Hepatocyte (in vitro differentiated cells): Measurements from ENCODE around the gene TOP1. TPM values are rescaled to one million over a fixed set of nuclear protein-coding genes. Genes with fewer than 3 reads are reported as not detected.
A peak's percentile ranks its signal among the peaks of the same experiment; 100 is the strongest.

ENCODE experiments used
- DNase-seq: peaks from one replicate; pipeline ENCODE4 v3.0.0-alpha.2; 2016; ENCODE audit warnings: low spot score
- H2AFZ ChIP-seq: fragments of 200-600 bp; sonication (generic); 2 replicates; pipeline ENCODE4 v1.6.0; 2016; ENCODE audit warnings: antibody characterized with exemption, mild to moderate bottlenecking
- H3K27ac ChIP-seq: fragments of 200-600 bp; sonication (generic); 2 replicates; pipeline ENCODE4 v1.5.1; 2016; ENCODE audit warnings: mild to moderate bottlenecking
- H3K27me3 ChIP-seq: fragments of 200-600 bp; sonication (generic); 2 replicates; pipeline ENCODE4 v1.6.1; 2016
- H3K36me3 ChIP-seq: fragments of 200-600 bp; sonication (generic); replicated peaks from 2 replicates; pipeline ENCODE4 v1.5.1; 2016; ENCODE audit warnings: low read depth; ENCODE audit not compliant: insufficient read depth
- H3K4me1 ChIP-seq: fragments of 200-600 bp; sonication (generic); 2 replicates; pipeline ENCODE4 v1.5.1; 2016; ENCODE audit warnings: mild to moderate bottlenecking, moderate library complexity; ENCODE audit not compliant: insufficient read depth
- H3K4me2 ChIP-seq: fragments of 200-600 bp; sonication (generic); 2 replicates; pipeline ENCODE4 v1.6.0; 2016
- H3K4me3 ChIP-seq: fragments of 200-600 bp; sonication (generic); 2 replicates; pipeline ENCODE4 v1.5.1; 2016; ENCODE audit warnings: mild to moderate bottlenecking
- H3K79me2 ChIP-seq: fragments of 200-600 bp; sonication (generic); 2 replicates; pipeline ENCODE4 v1.6.0; 2017; ENCODE audit warnings: mild to moderate bottlenecking
- H3K9me2 ChIP-seq: fragments of 200-600 bp; sonication (generic); replicated peaks from 2 replicates; pipeline ENCODE4 v1.6.0; 2017; ENCODE audit warnings: mild to moderate bottlenecking; ENCODE audit not compliant: insufficient read depth
- H3K9me3 ChIP-seq: fragments of 200-600 bp; sonication (generic); 2 replicates; pipeline ENCODE4 v1.5.1; 2016; ENCODE audit warnings: low read depth, mild to moderate bottlenecking
- H4K20me1 ChIP-seq: fragments of 200-600 bp; sonication (generic); 2 replicates; pipeline ENCODE4 v1.6.0; 2016; ENCODE audit warnings: mild to moderate bottlenecking; ENCODE audit not compliant: insufficient read depth, poor library complexity, severe bottlenecking
- CTCF ChIP-seq: fragments of 200-600 bp; sonication (generic); IDR thresholded peaks from 2 replicates; pipeline ENCODE4 v1.5.1; 2016; ENCODE audit warnings: antibody characterized with exemption, mild to moderate bottlenecking; ENCODE audit not compliant: poor library complexity
- EZH2 ChIP-seq: fragments of 200-600 bp; sonication (generic); IDR thresholded peaks from 2 replicates; pipeline ENCODE4 v1.6.1; 2016; ENCODE audit warnings: antibody characterized with exemption, mild to moderate bottlenecking, borderline replicate concordance
- EZH2phosphoT487 ChIP-seq: fragments of 200-600 bp; sonication (generic); IDR thresholded peaks from one replicate; pipeline ENCODE4 v1.6.1; 2018; ENCODE audit warnings: antibody characterized with exemption, mild to moderate bottlenecking, low read depth, moderate library complexity; ENCODE audit not compliant: unreplicated experiment, severe bottlenecking
- WGBS: methylation state at CpG from one replicate; pipeline ENCODE4 v1.1.6; 2016; ENCODE audit warnings: low lambda C conversion rate; ENCODE audit errors: missing lambda C conversion rate; 5-methylcytosine and 5-hydroxymethylcytosine counted together
- polyA plus RNA-seq: library from polyadenylated mRNA; unstranded; fragments of >200 nt; fragmentation: Nextera tagmentation; extraction: Ambion mirVana; gene quantifications from 2 replicates; pipeline ENCODE4 v1.2.1, GENCODE V29; 2016
- total RNA-seq: library from RNA; depleted of rRNA; stranded (reverse); fragments of >200 nt; gene quantifications from 2 replicates; pipeline ENCODE4 v1.2.3, GENCODE V29; 2014

TOP1 gene
- total and polyA plus RNA-seq, 2 experiments from 2014 or later, result 28.3 to 38.2 TPM

GRCh38 chr20:41058674-41059635 is 30.3 kb downstream of the TOP1 start:
- H3K4me1 ChIP-seq, result peaks cover 20% of the 10 kb centered on the region
- no peak overlapping the region for H3K4me2 ChIP-seq
- DNase-seq, result no peak
- WGBS, result 87% methylated on average over 14 of the region's 14 CpGs
- peak overlapping the region; percentile 58 for H3K27ac ChIP-seq
- H3K9me3 ChIP-seq, result no peaks in the 10 kb centered on the region
- H3K36me3 ChIP-seq, result peaks cover 7% of the 10 kb centered on the region
- H2AFZ ChIP-seq, result no peak overlapping the region
- no peaks in the 10 kb centered on the region for H3K27me3 ChIP-seq
- no peak overlapping the region for H3K4me3 ChIP-seq
- TF ChIP-seq CTCF, result no peak
- no peak for TF ChIP-seq EZH2
- TF ChIP-seq EZH2phosphoT487, result no peak
- peaks cover 100% of the 10 kb centered on the region for H3K79me2 ChIP-seq
- H3K9me2 ChIP-seq, result no peaks in the 10 kb centered on the region
- H4K20me1 ChIP-seq, result peaks cover 76% of the 10 kb centered on the region

DNA sequence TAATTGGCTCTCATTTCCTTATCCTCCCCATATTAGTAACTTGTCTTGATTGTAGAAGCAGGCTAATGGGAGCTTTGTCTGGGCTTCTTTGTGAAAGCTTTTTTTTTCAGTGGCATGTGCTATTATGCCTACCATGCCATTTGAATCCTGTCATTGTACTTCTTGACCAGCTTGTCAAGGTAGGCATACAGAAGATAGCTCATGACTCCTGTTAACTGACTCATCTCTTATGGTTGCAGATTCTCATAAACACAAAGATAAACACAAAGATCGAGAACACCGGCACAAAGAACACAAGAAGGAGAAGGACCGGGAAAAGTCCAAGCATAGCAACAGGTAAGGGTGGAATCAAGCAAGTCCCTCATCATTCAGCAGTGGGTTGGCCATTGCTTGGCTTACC is 32.5 kb downstream of the TOP1 start:
- Histone ChIP-seq H4K20me1 (peaks cover 73% of the 10 kb centered on the region), H3K9me3 (no peaks in the 10 kb centered on the region)
- 90% methylated on average over 3 of the region's 3 CpGs for WGBS

GRCh38 chr20:41063442-41063841 is 34.8 kb downstream of the TOP1 start:
- Histone ChIP-seq H3K9me3 (no peaks in the 10 kb centered on the region), H3K4me1 (no peaks in the 10 kb centered on the region), H3K4me3 (no peak overlapping the region), H3K79me2 (peaks cover 99% of the 10 kb centered on the region), H3K36me3 (peaks cover 7% of the 10 kb centered on the region), H3K4me2 (no peak overlapping the region), H4K20me1 (peaks cover 62% of the 10 kb centered on the region), H3K9me2 (no peaks in the 10 kb centered on the region), H2AFZ (no peak overlapping the region), H3K27ac (no peak overlapping the region), H3K27me3 (no peaks in the 10 kb centered on the region)
- DNase-seq, result no peak
- TF ChIP-seq EZH2phosphoT487 (no peak), EZH2 (no peak), CTCF (no peak)
- WGBS, result 90% methylated on average over 1 of the region's 1 CpG

More for the DNA sequence above, 32.5 kb downstream of the TOP1 start:
- TF ChIP-seq EZH2, result no peak
- TF ChIP-seq CTCF, result no peak
- TF ChIP-seq EZH2phosphoT487, result no peak
- DNase-seq, result no peak
- Histone ChIP-seq H3K4me2 (no peak overlapping the region), H3K27me3 (no peaks in the 10 kb centered on the region), H2AFZ (no peak overlapping the region), H3K9me2 (no peaks in the 10 kb centered on the region), H3K27ac (no peak overlapping the region), H3K79me2 (peaks cover 100% of the 10 kb centered on the region), H3K4me1 (peaks cover 10% of the 10 kb centered on the region), H3K36me3 (peaks cover 7% of the 10 kb centered on the region), H3K4me3 (no peak overlapping the region)
